ENCODE results near the gene UNC13D.
"Not testable (repeated sequence)": the region's sequence is repeated elsewhere in the genome, so short reads cannot be mapped to it uniquely, and the experiment has no call there.

Gene UNC13D

DNA sequence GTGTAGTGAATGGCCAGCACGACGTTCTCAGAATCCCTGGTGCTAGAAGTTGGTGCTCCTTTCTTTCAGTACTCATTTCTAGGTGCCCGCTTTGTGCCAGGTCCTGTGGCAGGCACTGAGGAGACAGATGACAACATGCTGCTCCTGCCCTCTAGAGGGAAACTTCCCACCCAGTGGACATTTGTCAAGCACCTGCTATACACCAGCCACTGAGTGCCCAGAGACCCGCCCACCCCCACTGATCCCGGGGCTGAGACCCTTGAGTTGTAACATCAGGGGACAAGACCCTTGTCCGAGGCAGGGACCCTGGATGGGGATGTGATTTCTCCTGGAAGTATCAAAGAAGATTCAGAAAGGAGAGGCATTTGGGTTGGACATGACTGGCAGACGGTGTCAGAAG lies 25.1 kb downstream of the UNC13D start:
- DNase-seq: no peak

DNA sequence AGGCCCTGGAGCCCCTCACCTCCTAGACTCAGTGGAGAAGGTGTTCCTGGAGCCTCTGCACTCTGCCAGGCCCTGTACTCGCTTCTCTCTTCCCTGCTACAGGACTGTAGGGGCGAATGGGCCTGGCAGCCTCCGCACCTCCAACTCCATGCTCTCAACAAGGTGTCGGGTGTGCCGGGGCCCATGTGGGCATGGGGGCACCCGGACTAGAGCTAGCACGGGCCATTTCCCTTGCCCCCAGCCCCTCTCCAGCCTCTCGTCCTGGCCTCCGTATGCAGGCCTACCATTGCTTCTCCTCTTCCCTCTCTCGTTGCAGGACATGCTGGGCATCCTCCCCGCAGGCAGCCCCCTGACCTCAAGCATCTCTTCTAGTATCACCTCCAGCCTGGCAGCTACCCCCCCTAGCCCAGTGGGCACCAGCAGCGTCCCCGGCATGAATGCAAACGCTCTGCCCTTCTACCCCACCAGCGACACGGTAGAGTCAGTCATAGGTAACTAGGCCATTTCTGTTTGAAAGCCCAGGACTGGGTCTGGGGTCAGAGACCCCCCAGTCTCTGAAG lies 25.8 kb downstream of the UNC13D start:
- DNase-seq: no peak

DNA sequence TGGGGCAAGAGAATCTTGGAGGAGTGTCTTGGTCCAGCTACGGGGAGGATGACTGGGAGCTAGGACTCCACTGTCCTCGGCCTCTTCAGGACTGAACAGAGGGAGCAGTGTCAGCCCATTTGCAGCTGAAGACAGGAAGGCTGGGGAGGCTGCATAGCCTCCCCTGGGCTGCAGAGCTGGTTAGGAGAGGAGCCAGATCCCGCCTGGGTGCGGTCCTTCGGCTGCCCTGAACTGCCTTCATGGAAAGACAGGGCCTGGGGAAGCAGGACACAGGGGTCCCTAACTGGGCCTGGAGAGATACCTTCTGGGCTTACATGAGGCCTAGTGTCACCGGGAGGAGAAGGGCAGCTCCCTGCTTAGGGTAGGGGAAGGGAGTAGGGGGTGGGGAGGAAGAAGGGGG lies 26.6 kb downstream of the UNC13D start:
- DNase-seq: no peak

DNA sequence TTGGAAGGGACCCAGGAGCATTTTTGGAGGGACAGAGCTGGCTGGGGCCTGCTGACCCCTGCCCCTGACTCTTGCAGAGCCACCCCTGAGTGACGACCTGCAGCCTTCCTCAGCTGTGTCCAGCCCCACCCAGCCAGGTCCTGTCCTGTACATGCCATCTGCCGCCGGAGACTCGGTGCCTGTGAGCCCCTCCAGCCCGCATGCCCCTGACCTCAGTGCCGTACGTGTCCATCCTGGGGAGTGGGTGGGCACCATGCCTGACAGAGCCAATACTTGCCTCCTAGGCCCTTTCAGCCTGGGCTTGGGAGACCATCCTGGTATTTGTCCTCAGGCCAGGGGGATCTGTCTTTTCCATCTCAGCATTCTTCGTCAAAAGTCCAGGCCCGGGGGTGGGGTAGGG lies 27.5 kb downstream of the UNC13D start:
- DNase-seq: no peak

DNA sequence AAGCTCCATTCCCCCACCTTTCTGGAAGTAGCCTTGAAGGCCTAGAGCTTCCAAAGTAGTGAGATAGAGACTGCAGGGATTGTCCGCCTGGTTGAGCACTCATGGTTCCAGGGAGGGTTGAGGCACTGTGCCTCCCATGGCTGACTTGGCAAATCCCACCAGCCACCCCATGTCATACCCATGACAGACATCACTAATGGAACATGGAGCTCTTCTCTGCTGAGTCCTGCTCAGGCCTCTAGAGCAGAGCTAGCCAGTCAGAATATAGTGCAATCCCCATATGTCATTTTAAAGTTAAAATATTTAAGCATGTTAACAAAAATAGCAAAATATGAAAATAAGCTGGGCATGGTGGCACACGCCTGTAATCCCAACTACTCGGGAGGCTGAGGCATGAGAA lies 28.8 kb downstream of the UNC13D start:
- no peak for DNase-seq

DNA sequence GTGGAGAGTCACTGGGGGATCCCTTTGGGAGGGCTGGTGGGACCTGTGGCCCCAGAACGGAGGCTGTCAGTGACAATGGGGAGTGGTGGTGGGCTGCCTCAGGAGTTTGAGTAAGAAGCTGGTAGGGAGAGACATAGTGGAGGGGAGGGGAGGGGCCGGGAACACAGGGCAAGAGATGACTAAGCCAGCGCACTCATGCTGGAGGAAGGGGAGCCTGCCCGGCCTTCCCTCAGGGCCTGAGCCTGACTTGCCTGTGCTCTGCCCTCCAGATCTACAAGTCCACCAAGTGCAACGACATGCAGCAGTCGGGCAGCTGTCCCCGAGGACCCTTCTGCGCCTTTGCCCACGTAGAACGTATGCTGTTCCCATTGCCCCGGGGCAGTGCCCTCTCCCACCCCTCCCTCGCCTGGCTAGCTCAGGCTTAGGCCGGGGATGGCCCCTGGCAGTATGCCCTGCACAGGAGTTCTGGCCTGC lies 29.3 kb downstream of the UNC13D start:
- DNase-seq: no peak

DNA sequence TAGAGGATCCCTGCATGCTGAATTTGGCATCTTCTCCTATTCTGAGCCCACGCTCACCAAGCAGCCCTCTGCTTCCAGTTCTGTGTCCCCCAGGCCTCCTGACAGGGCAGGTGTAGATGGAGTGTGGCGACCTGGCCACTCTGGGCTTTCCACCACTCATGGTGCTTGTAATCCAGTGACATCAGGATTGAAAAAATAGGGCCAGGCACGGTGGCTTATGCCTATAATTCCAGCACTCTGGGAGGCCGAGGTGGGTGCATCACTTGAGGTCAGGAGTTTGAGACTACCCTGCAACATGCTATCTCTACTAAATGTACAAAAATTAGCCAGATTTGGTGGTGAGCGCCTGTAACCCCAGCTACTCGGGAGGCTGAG lies 30.2 kb downstream of the UNC13D start:
- no peak for DNase-seq

DNA sequence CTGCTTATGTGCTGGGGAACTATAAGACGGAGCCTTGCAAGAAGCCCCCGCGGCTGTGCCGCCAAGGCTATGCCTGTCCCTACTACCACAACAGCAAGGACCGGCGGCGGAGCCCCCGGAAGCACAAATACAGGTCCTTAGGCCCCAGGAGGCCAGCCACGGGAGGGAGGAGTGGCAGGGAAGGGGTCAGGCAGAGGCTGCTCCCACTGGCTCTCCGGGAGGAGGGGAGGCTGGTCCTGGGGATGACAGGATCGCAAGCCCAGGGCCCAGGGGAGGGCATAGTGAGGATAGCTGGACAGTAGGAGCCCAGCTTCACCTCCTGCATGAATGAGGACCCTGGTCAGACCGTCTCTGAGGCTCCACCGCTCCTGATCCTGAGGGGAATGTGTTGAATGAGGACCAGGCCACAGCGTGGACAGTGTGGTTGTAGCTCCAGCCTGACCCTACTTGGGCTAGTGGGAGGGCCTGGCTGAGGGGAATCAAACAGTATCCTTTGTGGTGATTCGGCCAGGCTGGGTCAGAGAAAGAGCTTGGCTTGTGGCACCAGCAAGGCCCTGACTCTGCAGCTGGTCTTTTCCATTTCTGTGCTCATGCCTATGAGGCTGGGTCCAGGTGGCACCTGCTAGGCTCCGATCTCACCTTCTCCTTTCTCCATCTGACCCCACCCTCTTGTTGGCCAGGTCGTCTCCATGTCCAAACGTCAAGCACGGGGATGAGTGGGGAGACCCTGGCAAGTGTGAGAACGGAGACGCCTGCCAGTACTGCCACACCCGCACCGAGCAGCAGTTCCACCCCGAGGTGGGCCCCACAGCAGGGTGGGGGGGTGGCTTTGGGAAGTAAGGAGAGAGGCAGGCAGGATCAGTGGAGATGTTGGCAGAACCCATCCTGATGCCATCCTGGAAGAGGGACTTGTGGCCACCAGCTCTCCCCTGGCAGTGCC lies 30.9 kb downstream of the UNC13D start:
- no peak for DNase-seq

DNA sequence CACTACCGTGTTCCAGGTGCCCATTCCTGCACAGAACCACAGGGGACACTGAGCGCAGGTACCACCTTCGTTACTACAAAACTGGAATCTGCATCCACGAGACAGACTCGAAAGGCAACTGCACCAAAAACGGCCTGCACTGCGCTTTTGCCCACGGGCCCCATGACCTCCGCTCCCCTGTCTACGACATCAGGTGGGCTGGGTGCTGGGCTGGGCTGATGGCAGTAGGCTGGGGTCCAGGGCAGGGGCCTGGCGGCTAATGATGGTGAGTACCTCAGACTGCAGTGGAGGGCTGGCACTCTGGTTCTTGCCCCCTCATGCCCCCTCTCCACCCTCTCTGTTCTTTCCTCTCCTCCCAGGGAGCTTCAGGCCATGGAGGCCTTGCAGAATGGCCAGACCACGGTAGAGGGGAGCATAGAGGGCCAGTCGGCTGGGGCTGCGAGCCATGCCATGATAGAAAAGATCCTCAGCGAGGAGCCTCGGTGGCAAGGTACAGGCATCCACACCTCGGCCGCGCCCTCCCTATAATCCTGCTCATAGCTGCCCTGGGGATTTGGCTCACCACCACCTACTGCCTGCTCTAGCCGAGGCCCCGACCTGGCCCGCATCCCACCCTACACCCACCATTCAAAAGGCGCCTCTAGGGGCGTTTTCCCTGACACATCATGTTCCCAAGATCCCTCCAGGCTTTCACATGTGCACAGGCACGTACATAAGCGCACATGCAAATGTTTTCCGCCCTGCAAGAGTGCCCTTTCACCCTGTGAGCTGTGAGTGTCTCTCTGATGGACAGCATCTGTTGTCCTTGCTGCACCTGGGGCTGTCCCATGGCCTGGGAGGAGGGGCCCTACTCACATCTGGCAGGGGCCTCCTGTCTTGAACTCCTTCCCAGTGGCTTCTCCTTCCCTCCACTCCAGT lies 31.8 kb downstream of the UNC13D start:
- DNase-seq: no peak

DNA sequence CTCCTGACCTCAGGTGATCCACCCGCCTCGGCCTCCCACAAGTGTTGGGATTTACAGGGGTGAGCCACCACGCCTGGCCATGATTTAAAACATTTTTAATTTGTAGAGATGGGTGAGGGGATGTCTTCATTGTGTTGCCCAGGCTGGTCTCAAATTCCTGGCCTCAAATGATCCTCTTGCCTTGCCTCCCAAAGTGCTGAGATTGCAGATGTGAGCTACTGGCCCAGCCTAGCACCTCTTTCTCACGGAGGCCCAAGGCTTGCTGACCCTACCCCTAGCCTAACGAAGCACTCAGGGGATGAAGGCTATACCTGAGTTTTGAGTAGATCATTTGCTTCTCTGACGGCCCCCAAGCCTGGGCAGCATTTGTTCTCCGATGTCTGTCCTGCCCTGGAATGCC lies 33.0 kb downstream of the UNC13D start:
- DNase-seq: no peak

DNA sequence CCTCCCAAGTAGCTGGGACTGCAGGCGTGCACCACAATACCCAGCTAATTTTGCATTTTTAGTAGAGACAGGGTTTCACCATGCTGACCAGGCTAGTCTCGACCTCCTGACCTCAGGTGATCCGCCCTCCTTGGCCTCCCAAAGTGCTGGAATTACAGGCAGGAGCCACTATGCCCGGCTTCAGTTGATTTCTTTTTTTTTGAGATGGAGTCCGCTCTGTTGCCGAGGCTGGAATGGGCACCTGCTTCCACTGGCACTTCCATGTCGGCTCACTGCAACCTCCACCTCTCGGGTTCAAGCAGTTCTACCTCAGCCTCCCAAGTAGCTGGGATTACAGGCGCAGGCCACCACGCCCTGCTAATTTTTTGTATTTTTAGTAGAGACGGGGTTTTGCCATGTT lies 33.4 kb downstream of the UNC13D start:
- DNase-seq: not testable (repeated sequence)

DNA sequence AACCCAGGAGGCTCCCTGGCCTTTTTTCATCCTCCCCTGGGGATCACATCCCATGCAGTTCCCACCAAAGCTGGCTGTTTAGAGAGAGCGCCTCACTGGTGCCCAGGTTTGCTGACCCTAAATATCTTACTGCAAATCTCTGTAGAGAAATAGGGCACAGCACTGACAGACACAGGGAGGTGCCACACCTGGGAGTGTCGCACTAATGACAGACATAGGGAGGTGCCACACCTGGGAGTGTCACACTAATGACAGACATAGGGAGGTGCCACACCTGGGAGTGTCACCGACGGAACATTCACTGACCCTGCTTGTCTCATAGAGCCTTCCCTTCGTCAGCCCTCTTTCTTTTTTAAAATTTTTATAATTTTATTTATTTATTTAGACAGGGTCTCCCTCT lies 34.0 kb downstream of the UNC13D start:
- DNase-seq: no peak

DNA sequence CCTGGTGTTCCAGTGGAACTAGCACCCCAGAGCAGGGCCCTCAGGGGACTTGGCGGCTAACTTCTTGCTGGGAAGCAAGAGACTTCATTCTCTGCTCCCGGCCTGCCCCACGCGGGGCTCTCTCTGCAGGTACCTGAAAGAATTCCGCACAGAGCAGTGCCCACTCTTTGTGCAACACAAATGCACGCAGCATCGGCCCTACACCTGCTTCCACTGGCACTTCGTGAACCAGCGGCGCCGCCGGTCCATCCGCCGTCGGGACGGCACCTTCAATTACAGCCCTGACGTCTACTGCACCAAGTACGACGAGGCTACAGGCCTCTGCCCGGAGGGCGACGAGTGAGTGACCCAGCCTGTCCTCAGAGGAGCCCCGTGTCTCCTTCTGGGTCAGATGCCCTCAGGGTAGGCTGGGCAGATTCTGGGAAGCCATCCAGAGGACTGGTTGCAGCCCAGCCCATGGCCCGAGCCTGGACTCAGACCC lies 34.5 kb downstream of the UNC13D start:
- DNase-seq: no peak

DNA sequence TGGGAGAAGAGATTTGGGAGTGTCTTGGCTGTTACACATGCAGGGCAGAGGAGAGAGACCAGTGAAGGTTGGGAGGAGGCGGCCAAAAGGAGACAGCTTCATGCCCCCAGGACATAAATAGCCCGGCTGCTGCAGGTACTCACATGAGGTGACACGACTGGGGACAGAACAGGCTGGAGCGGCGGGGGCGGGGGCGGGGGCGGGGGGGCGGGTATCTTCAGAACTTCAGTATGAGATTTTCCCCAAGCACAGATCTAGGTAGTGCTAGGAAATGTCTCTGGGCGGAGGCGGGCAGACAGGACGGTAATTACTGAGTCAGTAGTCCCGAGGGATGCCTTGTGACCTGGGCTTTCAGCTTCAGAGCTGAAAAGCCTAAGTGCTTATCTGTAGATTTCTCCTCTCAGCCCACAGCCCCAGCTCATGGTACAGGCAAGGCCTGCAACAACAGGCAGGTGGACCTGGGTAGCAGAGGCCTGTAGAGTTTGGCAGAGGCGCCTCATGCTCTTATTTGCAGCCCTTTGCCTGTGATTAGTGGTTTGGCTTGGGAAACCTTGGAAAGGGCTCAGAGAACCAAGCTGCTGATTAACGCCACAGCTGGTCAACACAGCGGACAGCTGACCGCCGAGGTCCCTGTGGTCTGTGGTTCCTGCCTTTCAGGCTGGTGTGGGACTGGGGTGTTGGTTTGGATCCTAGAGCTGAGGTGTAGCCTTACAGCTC lies 35.1 kb downstream of the UNC13D start:
- DNase-seq: no peak

DNA sequence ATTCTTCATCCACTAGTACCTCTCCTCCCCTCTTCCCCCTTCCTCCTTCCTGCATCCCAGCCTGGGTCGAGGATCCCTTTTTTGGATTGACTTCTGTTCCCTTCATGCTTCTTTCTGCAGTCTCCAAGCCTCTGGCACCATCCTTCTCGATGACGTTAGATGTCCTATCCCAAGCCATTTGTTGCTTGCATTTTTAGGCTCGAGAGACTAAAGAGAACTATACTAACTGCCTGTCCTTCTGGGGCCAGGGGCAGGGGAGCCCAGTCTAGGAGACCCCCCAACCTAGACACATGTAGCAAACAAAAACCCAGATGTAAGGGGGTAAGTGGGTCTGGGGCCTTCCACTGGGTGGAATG lies 35.7 kb downstream of the UNC13D start:
- DNase-seq: no peak

DNA sequence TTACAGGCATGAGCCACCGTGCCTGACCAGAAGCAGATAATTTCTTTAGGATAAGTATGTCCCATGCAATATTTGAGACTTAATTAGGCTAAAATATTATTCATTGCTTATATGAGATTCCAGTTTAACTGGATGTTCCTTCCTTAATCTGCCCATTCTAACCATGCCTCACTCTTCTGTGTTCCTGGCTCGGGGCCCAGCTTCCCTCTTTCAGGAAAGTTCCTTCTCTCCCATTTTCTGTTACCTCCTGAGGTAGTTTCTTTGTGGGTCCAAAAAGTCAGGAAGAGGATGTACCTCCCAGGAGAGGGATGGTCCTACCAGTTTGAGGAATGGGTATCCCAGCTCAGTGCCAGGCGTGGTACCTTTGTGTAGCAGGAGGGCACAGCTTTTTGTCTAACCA lies 36.3 kb downstream of the UNC13D start:
- no peak for DNase-seq

DNA sequence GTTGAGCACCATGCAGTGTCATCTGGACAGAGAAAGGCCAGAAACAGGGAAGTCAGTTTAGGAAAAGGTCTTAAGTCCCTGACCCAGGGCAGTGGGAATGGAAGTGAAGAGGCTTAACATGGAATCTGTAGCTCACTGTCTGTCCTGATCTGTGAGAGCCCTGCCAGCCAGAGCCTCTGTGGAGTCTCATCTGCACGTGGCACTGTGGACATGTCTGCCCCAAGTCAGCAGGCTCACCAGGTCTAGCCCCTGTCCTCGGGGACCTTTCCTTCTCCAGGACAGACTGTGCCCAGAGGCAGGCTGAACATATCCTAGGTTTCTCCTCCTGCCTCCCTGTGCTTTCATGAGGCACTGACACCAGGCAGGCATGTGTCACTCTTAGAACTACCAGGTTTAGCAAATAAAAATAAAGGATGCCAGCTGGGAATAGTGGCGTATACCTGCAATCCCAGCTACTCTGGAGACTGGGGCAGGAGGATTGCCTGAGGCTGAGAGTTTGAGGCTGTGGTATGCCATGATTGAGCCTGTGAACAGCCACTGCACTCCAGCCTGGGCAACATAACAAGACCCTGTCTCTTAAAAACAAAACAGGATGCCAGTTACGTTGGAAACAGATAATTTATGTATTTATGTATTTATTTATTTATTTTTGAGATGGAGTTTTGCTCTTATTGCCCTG lies 37.2 kb downstream of the UNC13D start:
- no peak for DNase-seq

DNA sequence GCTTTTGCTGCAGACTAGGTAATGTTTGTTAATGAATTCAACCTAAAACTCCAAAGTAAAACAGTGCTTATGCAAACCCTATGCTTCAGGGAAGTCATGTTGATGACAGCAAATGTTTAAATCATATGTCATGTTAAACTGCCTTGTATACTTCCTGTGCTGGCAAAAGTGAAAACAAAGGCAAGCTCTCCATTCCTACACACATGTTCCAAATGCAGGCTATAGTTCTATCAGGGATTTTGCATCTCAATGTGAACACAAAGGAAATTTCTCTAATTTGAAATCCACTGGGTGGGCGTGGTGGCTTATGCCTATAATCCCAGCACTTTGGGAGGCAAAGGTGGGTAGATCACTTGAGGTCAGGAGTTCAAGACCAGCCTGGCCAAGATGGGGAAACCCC lies 40.3 kb downstream of the UNC13D start:
- DNase-seq: no peak

DNA sequence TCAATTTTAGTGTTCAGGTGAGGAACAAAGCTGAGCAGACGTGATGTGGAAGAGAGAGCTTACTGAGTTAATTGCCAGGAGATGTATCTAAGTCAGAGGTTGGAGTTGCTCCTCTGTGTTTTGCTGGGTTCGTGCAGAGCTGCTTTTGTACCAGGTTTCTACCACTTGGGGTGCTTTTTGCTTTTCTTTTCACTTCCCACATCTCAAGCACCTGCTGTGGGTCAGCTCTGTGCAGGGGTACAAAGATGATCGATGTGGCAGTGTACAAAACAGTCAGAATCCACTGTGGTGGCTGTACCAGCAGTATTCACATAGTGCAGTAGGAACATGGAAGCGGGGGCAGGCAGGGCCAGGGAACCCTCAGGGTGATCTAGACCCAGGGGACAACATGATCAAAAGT lies 44.8 kb downstream of the UNC13D start:
- no peak for DNase-seq

DNA sequence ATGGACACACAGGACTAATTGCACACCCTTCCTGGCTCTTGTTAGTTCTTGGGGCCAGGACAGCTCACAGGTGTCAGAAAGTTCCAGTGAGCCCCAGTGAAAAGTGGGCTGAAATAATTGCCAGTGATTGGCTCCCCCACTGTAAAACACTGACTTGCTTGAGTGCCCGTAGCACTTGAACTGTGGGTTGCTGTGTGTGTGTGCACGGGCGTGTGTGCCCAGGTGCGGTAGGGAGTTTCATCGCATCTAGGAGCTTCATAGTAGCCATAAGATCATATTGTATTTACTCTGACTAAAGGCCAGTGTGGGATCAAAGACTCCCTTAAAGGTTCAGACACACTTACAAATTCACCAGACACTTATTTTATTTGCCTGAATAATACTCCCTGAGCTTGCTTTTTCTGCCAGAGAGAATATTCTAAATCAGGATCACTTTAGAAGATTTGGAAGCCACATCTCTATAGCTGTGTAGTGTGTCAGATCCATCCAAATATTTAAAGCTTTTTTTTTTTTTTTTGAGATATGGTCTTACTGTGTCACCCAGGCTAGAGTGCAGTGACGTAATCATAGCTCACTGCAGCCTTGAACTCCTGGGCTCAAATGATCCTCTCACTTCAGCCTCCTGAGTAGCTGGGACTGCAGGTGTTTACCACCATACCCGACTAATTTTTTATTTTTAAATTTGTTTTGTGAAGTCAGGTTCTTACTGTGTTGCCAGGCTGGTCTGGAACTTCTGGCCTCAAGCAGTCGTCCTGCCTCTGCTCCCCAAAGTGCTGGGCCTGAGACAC lies 48.2 kb downstream of the UNC13D start:
- no peak for DNase-seq

DNA sequence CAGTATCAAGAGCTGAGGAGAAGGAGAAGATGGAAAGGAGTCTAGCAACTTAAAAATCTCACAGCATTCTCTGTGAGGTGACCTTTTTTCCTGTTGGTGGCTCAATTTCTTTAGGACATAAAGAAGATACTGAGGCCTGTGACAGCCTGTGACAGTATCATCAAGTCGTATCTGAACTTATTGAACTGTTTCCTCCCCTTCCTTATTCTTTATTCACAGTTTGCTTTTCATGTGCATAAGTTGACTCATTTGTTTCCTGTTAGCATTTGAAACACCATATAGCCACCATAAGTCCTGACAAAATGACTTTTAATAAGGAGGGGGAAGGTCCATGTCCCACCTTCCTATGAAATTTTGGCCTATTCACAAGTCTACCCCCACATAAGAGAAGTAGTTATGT lies 50.7 kb downstream of the UNC13D start:
- DNase-seq: no peak
